ENCODE data around the gene ATP7A.
"Not testable (repeated sequence)": the region's sequence is repeated elsewhere in the genome, so short reads cannot be mapped to it uniquely, and the experiment has no call there.

Gene ATP7A

GRCh38 chrX:77945031-77945430, 34.5 kb downstream of the ATP7A start:
- DNase-seq (ENCODE audit: extremely low read depth in 1 of 2, low read depth in 1 of 2): not testable (repeated sequence)

- DNase-seq (ENCODE audit: extremely low read depth in 1 of 2, low read depth in 1 of 2): no peak
Measured at GRCh38 chrX:77945910-77946545, 35.5 kb downstream of the ATP7A start.

- no peak for DNase-seq (ENCODE audit: extremely low read depth in 1 of 2, low read depth in 1 of 2)
Measured at GRCh38 chrX:77946571-77946970, 36.1 kb downstream of the ATP7A start.

- no peak for DNase-seq (ENCODE audit: extremely low read depth in 1 of 2, low read depth in 1 of 2)
Measured at GRCh38 chrX:77949840-77950239, 39.3 kb downstream of the ATP7A start.

GRCh38 chrX:77952173-77952572, 41.7 kb downstream of the ATP7A start:
- DNase-seq (ENCODE audit: extremely low read depth in 1 of 2, low read depth in 1 of 2): no peak

GRCh38 chrX:77953302-77953701, 42.8 kb downstream of the ATP7A start:
- no peak for DNase-seq (ENCODE audit: extremely low read depth in 1 of 2, low read depth in 1 of 2)

GRCh38 chrX:77953708-77954107, 43.2 kb downstream of the ATP7A start:
- no peak for DNase-seq (ENCODE audit: extremely low read depth in 1 of 2, low read depth in 1 of 2)

GRCh38 chrX:77960567-77960966, 50.1 kb downstream of the ATP7A start:
- no peak for DNase-seq (ENCODE audit: extremely low read depth in 1 of 2, low read depth in 1 of 2)

- no peak for DNase-seq (ENCODE audit: extremely low read depth in 1 of 2, low read depth in 1 of 2)
Measured at GRCh38 chrX:77961063-77961462, 50.6 kb downstream of the ATP7A start.

- DNase-seq (ENCODE audit: extremely low read depth in 1 of 2, low read depth in 1 of 2): no peak
Measured at GRCh38 chrX:77962068-77962902, 51.8 kb downstream of the ATP7A start.

- no peak for DNase-seq (ENCODE audit: extremely low read depth in 1 of 2, low read depth in 1 of 2)
Measured at GRCh38 chrX:77966361-77966760, 55.9 kb downstream of the ATP7A start.

GRCh38 chrX:77967631-77968030, 57.1 kb downstream of the ATP7A start:
- DNase-seq (ENCODE audit: extremely low read depth in 1 of 2, low read depth in 1 of 2): no peak

GRCh38 chrX:77969538-77969937, 59.0 kb downstream of the ATP7A start, which contains the start of gene PGAM4:
Gene PGAM4 (minus strand): TSS chrX:77969638. CDS start chrX:77969638, 0 bp downstream.
- DNase-seq (ENCODE audit: extremely low read depth in 1 of 2, low read depth in 1 of 2): no peak

- no peak for DNase-seq (ENCODE audit: extremely low read depth in 1 of 2, low read depth in 1 of 2)
Measured at GRCh38 chrX:77975755-77976154, 65.3 kb downstream of the ATP7A start.

GRCh38 chrX:77977095-77977494, 66.6 kb downstream of the ATP7A start:
- DNase-seq (ENCODE audit: extremely low read depth in 1 of 2, low read depth in 1 of 2): no peak

- no peak for DNase-seq (ENCODE audit: extremely low read depth in 1 of 2, low read depth in 1 of 2)
Measured at GRCh38 chrX:77977518-77977917, 67.0 kb downstream of the ATP7A start.

- no peak for DNase-seq (ENCODE audit: extremely low read depth in 1 of 2, low read depth in 1 of 2)
Measured at GRCh38 chrX:77979870-77980269, 69.4 kb downstream of the ATP7A start.

- DNase-seq (ENCODE audit: extremely low read depth in 1 of 2, low read depth in 1 of 2): no peak
Measured at GRCh38 chrX:78011846-78012245, 101.4 kb downstream of the ATP7A start.

- no peak for DNase-seq (ENCODE audit: extremely low read depth in 1 of 2, low read depth in 1 of 2)
Measured at GRCh38 chrX:78019586-78020483, 109.3 kb downstream of the ATP7A start.

GRCh38 chrX:78024349-78025059, 114.0 kb downstream of the ATP7A start:
- peak in 1 of 2 donors; percentile 1 for DNase-seq (ENCODE audit: extremely low read depth in 1 of 2, low read depth in 1 of 2)

GRCh38 chrX:78027798-78028197, 117.3 kb downstream of the ATP7A start:
- DNase-seq (ENCODE audit: extremely low read depth in 1 of 2, low read depth in 1 of 2): no peak
